Measurements from ENCODE around the gene IL4. TPM values are rescaled to one million over a fixed set of nuclear protein-coding genes. Genes with fewer than 3 reads are reported as not detected.

The IL4 gene
- total and polyA plus RNA-seq, 2 experiments from 2014 or later = not detected

- Histone ChIP-seq H3K4me3 (no peak overlapping the region), H2AFZ (no peak overlapping the region), H3K27me3 (ENCODE audit: insufficient read depth) (no peaks in the 10 kb centered on the region), H3K79me2 (replicated peaks; ENCODE audit: insufficient read depth) (no peaks in the 10 kb centered on the region), H3K4me2 (no peak overlapping the region), H3K36me3 (ENCODE audit: insufficient read depth) (no peaks in the 10 kb centered on the region), H3F3A (replicated peaks; ENCODE audit: low read depth) (no peaks in the 10 kb centered on the region), H3K9me2 (ENCODE audit: insufficient read depth) (no peaks in the 10 kb centered on the region), H3K4me1 (ENCODE audit: insufficient read depth) (no peaks in the 10 kb centered on the region), H4K20me1 (replicated peaks; ENCODE audit: insufficient read depth) (no peaks in the 10 kb centered on the region), H3K27ac (ENCODE audit: low read depth) (no peak overlapping the region)
- H3K27me3 Mint-ChIP-seq (ENCODE audit: insufficient read depth, low read depth, poor library complexity) = no peaks in the 10 kb centered on the region
- no peak overlapping the region for H3K4me3 Mint-ChIP-seq
- TF ChIP-seq POLR2AphosphoS5 (IDR thresholded peaks at IDR 0.05; ENCODE audit: low read depth) (no peak), ETS1 (IDR thresholded peaks at IDR 0.05) (no peak), ZNF114 (CRISPR knock-in tag; IDR thresholded peaks at IDR 0.05) (no peak), EZH2 (IDR thresholded peaks at IDR 0.05; ENCODE audit: low read depth, unreplicated experiment) (no peak), ZNF331 (CRISPR knock-in tag; IDR thresholded peaks at IDR 0.05; ENCODE audit: low read depth) (no peak), EZH2phosphoT487 (IDR thresholded peaks at IDR 0.05; ENCODE audit: unreplicated experiment) (no peak), REST (IDR thresholded peaks at IDR 0.05; ENCODE audit: unreplicated experiment) (no peak), STAT1 (IDR thresholded peaks at IDR 0.05; ENCODE audit: unreplicated experiment) (no peak), CREB1 (CRISPR knock-in tag; IDR thresholded peaks at IDR 0.05; ENCODE audit: low read depth) (no peak), ZNF462 (CRISPR knock-in tag; IDR thresholded peaks at IDR 0.05) (no peak), JUNB (IDR thresholded peaks at IDR 0.05; ENCODE audit: unreplicated experiment) (no peak), NANOG (IDR thresholded peaks at IDR 0.05; ENCODE audit: borderline replicate concordance) (no peak), CTCF (conservative IDR thresholded peaks at IDR 0.05; ENCODE audit: low read depth in 2 of 2) (no peak)
- DNase-seq (ENCODE audit: low spot score) = no peak
- no peaks in the 10 kb centered on the region for H3K9me3 Mint-ChIP-seq
- no peak for ATAC-seq
- H3K4me1 Mint-ChIP-seq = peaks cover 6% of the 10 kb centered on the region
- no peaks in the 10 kb centered on the region; the same call in 2 of the 3 replicates for H3K36me3 Mint-ChIP-seq (ENCODE audit: low read depth)
- H3K27ac Mint-ChIP-seq = no peak overlapping the region
Observed at GRCh38 chr5:132675936-132676689, 2.3 kb downstream of the IL4 start.
